OCI-LY3 (cell line): Measurements from ENCODE around the gene RGL1.
A peak's percentile ranks its signal among the peaks of the same experiment; 100 is the strongest.

ENCODE experiments used
- H2AFZ ChIP-seq: fragments of 200-600, 300-600 bp; shearing (Covaris generic); 2 replicates; pipeline ENCODE4 v1.6.0; 2014; ENCODE audit warnings: antibody characterized with exemption, low read depth, low read length
- H3K27ac ChIP-seq: fragments of 200-600, 300-600 bp; sonication (generic); 2 replicates; pipeline ENCODE4 v1.5.1; 2014; ENCODE audit warnings: mild to moderate bottlenecking, low read length, moderate library complexity, mixed read lengths
- H3K27me3 ChIP-seq: fragments of 200-600, 300-600 bp; sonication (generic); 2 replicates; pipeline ENCODE4 v1.6.1; 2014; ENCODE audit warnings: low read depth, low read length, mixed read lengths
- H3K36me3 ChIP-seq: fragments of 200-600, 300-600 bp; sonication (generic); replicated peaks from 2 replicates; pipeline ENCODE3; 2014; ENCODE audit warnings: low read depth, low read length, mixed read lengths
- H3K4me1 ChIP-seq: fragments of 300-600, 200-600 bp; sonication (generic); 2 replicates; pipeline ENCODE4 v1.6.1; 2014; ENCODE audit warnings: low read length, mixed read lengths
- H3K4me2 ChIP-seq: fragments of 200-600, 300-600 bp; sonication (generic); 2 replicates; pipeline ENCODE4 v1.6.1; 2014; ENCODE audit warnings: low read length, mixed read lengths
- H3K4me3 ChIP-seq: fragments of 300-600, 200-600 bp; sonication (generic); 2 replicates; pipeline ENCODE4 v1.5.1; 2014; ENCODE audit warnings: antibody characterized with exemption, mild to moderate bottlenecking, low read length, moderate library complexity
- H3K79me2 ChIP-seq: fragments of 300-600, 200-600 bp; shearing (Covaris generic); 2 replicates; pipeline ENCODE4 v1.6.1; 2014; ENCODE audit warnings: mild to moderate bottlenecking, low read length, mixed read lengths
- H3K9ac ChIP-seq: fragments of 300-600, 200-600 bp; shearing (Covaris generic); 2 replicates; pipeline ENCODE4 v1.6.0; 2014; ENCODE audit warnings: mild to moderate bottlenecking, low read length, moderate library complexity
- H3K9me3 ChIP-seq: fragments of 200-600, 300-600 bp; shearing (Covaris generic); 2 replicates; pipeline ENCODE4 v1.6.1; 2014; ENCODE audit warnings: low read length, mixed read lengths; ENCODE audit not compliant: insufficient read depth
- H4K20me1 ChIP-seq: fragments of 200-600, 300-600 bp; sonication (generic); 2 replicates; pipeline ENCODE4 v1.6.1; 2016; ENCODE audit warnings: low read length, mixed read lengths; ENCODE audit not compliant: insufficient read depth
- EZH2phosphoT487 ChIP-seq: fragments of 200-600 bp; shearing (Covaris generic); IDR thresholded peaks from 2 replicates; pipeline ENCODE4 v1.6.1; 2018; ENCODE audit warnings: antibody characterized with exemption, mixed run types, low read depth
- TF ChIP-seq, protein P1 (sequence below): fragments of 200-600, 300-600 bp; sonication (generic); IDR thresholded peaks from 2 replicates; pipeline ENCODE4 v1.5.1; 2014; ENCODE audit warnings: antibody characterized with exemption, low read length, low read depth

Gene RGL1

GRCh38 chr1:183910845-183911244 lies 105.9 kb downstream of the RGL1 start:
- peak overlapping the region; percentile 55 for H3K9ac ChIP-seq
- peak overlapping the region; percentile 78 for H3K4me2 ChIP-seq
- H2AFZ ChIP-seq: no peak overlapping the region

GRCh38 chr1:183911285-183911684 lies 106.4 kb downstream of the RGL1 start:
- Histone ChIP-seq H3K4me2 (peak overlapping the region; percentile 87), H3K4me3 (peak overlapping the region; percentile 64), H3K36me3 (peaks cover 4% of the 10 kb centered on the region), H3K79me2 (no peaks in the 10 kb centered on the region), H3K9ac (peak overlapping the region; percentile 55), H2AFZ (no peak overlapping the region), H3K27me3 (peaks cover 26% of the 10 kb centered on the region), H4K20me1 (peaks cover 4% of the 10 kb centered on the region; the same call in 1 of the 2 replicates), H3K4me1 (peaks cover 56% of the 10 kb centered on the region), H3K9me3 (no peaks in the 10 kb centered on the region), H3K27ac (peak overlapping the region; percentile 86)
- TF ChIP-seq, protein P1, sequence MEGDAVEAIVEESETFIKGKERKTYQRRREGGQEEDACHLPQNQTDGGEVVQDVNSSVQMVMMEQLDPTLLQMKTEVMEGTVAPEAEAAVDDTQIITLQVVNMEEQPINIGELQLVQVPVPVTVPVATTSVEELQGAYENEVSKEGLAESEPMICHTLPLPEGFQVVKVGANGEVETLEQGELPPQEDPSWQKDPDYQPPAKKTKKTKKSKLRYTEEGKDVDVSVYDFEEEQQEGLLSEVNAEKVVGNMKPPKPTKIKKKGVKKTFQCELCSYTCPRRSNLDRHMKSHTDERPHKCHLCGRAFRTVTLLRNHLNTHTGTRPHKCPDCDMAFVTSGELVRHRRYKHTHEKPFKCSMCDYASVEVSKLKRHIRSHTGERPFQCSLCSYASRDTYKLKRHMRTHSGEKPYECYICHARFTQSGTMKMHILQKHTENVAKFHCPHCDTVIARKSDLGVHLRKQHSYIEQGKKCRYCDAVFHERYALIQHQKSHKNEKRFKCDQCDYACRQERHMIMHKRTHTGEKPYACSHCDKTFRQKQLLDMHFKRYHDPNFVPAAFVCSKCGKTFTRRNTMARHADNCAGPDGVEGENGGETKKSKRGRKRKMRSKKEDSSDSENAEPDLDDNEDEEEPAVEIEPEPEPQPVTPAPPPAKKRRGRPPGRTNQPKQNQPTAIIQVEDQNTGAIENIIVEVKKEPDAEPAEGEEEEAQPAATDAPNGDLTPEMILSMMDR: no peak
- TF ChIP-seq EZH2phosphoT487: peak; percentile 88

More at GRCh38 chr1:183910845-183911244, 105.9 kb downstream of the RGL1 start:
- peaks cover 53% of the 10 kb centered on the region for H3K4me1 ChIP-seq
- peak overlapping the region; percentile 54 for H3K4me3 ChIP-seq
- peaks cover 4% of the 10 kb centered on the region for H3K36me3 ChIP-seq
- H4K20me1 ChIP-seq: peaks cover 4% of the 10 kb centered on the region; the same call in 1 of the 2 replicates
- peak overlapping the region; percentile 86 for H3K27ac ChIP-seq
- TF ChIP-seq EZH2phosphoT487: no peak
- TF ChIP-seq, protein P1: no peak
- no peaks in the 10 kb centered on the region for H3K9me3 ChIP-seq
- no peaks in the 10 kb centered on the region for H3K79me2 ChIP-seq
- H3K27me3 ChIP-seq: peaks cover 26% of the 10 kb centered on the region

DNA sequence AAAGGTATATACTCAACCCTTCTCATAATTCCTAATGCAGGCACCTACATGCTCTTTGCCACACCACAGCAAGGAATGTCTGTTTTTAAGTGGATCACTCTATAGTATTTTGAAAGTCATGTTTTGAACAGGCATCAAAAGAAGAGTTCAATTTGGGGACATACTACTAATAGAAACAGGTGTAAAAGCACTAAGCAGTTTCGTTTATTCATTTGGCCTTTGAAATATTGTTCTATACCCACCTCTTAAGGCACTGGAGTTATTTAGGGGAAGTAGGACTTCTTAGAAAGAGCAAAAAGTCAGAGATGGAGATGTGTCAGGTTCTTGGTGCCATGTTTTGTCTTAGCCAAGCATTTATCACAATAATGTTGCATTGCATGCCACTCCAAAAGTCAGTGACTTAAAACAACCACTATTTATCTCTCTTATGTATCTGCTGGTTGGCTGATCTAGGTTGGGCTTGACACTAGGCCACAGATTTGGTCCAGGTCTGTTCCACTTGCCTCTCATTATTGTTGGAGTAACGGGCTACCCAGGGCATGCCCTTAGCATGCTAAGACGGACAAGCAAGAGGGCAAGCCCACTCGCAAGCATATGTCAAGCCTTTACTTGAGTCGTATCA lies 107.5 kb downstream of the RGL1 start:
- Histone ChIP-seq H3K9me3 (no peaks in the 10 kb centered on the region), H3K27ac (peak overlapping the region; percentile 67), H3K4me2 (peak overlapping the region; percentile 87), H3K27me3 (peaks cover 30% of the 10 kb centered on the region), H3K79me2 (no peaks in the 10 kb centered on the region), H3K4me3 (peak overlapping the region; percentile 64), H3K9ac (peak overlapping the region; percentile 34; the same call in 1 of the 2 replicates), H4K20me1 (peaks cover 6% of the 10 kb centered on the region; the same call in 1 of the 2 replicates), H3K4me1 (peaks cover 56% of the 10 kb centered on the region), H2AFZ (no peak overlapping the region), H3K36me3 (peaks cover 4% of the 10 kb centered on the region)
- TF ChIP-seq, protein P1: no peak
- peak; percentile 97 for TF ChIP-seq EZH2phosphoT487

DNA sequence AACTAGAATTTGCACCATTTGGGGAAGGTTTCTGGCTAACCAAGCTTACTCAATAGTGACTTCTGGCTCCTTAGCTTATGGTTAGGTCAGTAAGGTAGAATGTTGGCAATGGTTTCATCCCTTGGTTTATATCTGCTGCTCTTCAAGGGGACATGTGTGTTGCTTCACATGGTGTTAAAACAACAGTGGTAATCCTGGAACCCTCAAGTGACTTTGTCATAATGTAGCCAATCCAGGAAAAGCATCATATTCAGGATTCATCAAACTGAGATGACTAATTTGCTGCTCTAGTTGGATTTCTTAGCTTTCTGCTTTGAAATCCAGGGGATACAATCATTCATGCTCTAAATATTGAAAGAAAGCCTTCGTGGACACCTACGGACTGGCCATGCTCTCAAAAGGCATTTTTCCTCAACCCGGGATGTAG lies 108.7 kb downstream of the RGL1 start:
- H4K20me1 ChIP-seq: peaks cover 6% of the 10 kb centered on the region; the same call in 1 of the 2 replicates
- no peak overlapping the region for H3K4me3 ChIP-seq
- H3K4me2 ChIP-seq: no peak overlapping the region
- TF ChIP-seq, protein P1: no peak
- no peak for TF ChIP-seq EZH2phosphoT487
- H3K9me3 ChIP-seq: no peaks in the 10 kb centered on the region
- H3K4me1 ChIP-seq: peaks cover 56% of the 10 kb centered on the region
- H2AFZ ChIP-seq: no peak overlapping the region
- H3K27me3 ChIP-seq: peaks cover 31% of the 10 kb centered on the region
- H3K27ac ChIP-seq: no peak overlapping the region
- H3K9ac ChIP-seq: no peak overlapping the region
- H3K79me2 ChIP-seq: no peaks in the 10 kb centered on the region
- peaks cover 4% of the 10 kb centered on the region for H3K36me3 ChIP-seq
